Upper lobe of left lung (tissue), 6 donors: ENCODE results near the gene DEPDC5. TPM values are rescaled to one million over a fixed set of nuclear protein-coding genes. Genes with fewer than 3 reads are reported as not detected.
"Not testable (repeated sequence)": the region's sequence is repeated elsewhere in the genome, so short reads cannot be mapped to it uniquely, and the experiment has no call there.

Experiments
- ATAC-seq, 2 donors: fragments of 200-7000 bp; cut with Tn5 transposase; one replicate each; pipeline ENCODE4 v1.9.1; 2022; ENCODE audit warnings: mild to moderate bottlenecking in 2 of 2, moderate library complexity in 2 of 2; ENCODE audit not compliant: low FRiP score in 2 of 2
- DNase-seq, 2 donors: peaks; one replicate each; pipeline ENCODE4 v3.0.0-alpha.2; 2019 to 2020
- H3K27ac ChIP-seq, 4 donors: fragments of 200-600 bp; sonication (generic); one replicate each; pipeline ENCODE4 v1.5.1; 2016 to 2019
- H3K27me3 ChIP-seq, 4 donors: fragments of 200-600 bp; sonication (generic); one replicate each; pipeline ENCODE4 v1.5.1; 2017 to 2019
- H3K36me3 ChIP-seq, 4 donors: fragments of 200-600 bp; sonication (generic); one replicate each; pipeline ENCODE4 v1.5.1; 2016 to 2019
- H3K4me1 ChIP-seq, 4 donors: fragments of 200-600 bp; sonication (generic); one replicate each; pipeline ENCODE4 v1.5.1; 2018 to 2019
- H3K4me3 ChIP-seq, 4 donors: fragments of 200-600 bp; sonication (generic); one replicate each; pipeline ENCODE4 v1.5.1; 2017 to 2019; ENCODE audit warnings: mild to moderate bottlenecking in 2 of 4, moderate library complexity in 1 of 4
- H3K9me3 ChIP-seq, 4 donors: fragments of 200-600 bp; sonication (generic); one replicate each; pipeline ENCODE4 v1.5.1; 2018 to 2019
- CTCF ChIP-seq, 6 experiments: fragments of 450-650 bp in 4 of 6; fragments of 200-600 bp in 2 of 6; sonication (generic) in 2 of 6; IDR thresholded peaks; one replicate each; pipeline ENCODE4 v1.5.1; 2016 to 2019; ENCODE audit warnings: antibody characterized with exemption in 6 of 6
- EP300 ChIP-seq, 4 donors: sonication (generic); formaldehyde crosslinking; IDR thresholded peaks; one replicate each; pipeline ENCODE4 v1.5.1; 2017; ENCODE audit warnings: antibody characterized with exemption in 4 of 4, control low read depth in 2 of 4
- POLR2A ChIP-seq, 4 donors: fragments of 450-650 bp; IDR thresholded peaks; one replicate each; pipeline ENCODE4 v1.5.1; 2016 to 2017; ENCODE audit warnings: antibody characterized with exemption in 4 of 4, mild to moderate bottlenecking in 2 of 4
- POLR2AphosphoS5 ChIP-seq, 2 donors: sonication (generic); formaldehyde crosslinking; IDR thresholded peaks; one replicate each; pipeline ENCODE4 v1.5.1; 2017; ENCODE audit warnings: antibody characterized with exemption in 2 of 2
- WGBS, 2 donors: methylation state at CpG; one replicate each; pipeline ENCODE4 v1.1.5; 2017 to 2018; 5-methylcytosine and 5-hydroxymethylcytosine counted together
- total RNA-seq, 6 donors: library from RNA; depleted of rRNA in 4 of 6; stranded (reverse); fragments of >200 nt in 4 of 6; gene quantifications; one replicate each; pipeline versions ENCODE4 v1.1.0 to v1.2.1, GENCODE V29; 2016 to 2021
- donor health status: DM: no; HTN: no; CAD: no; lungs with moderate emphysema.
- donor health status: DM: no; HTN: yes; CAD: no; lungs with severe emphysema.

Gene DEPDC5
- total RNA-seq, 6 donors from 2014 or later, result 10.9 to 31.4 (median 24.4) TPM

GRCh38 chr22:31757265-31757664 is 3.4 kb downstream of the DEPDC5 start:
- H3K4me1 ChIP-seq, result peaks cover 15 to 27% (median 23%) of the 10 kb centered on the region in 4 donors
- H3K27me3 ChIP-seq, result no peaks in the 10 kb centered on the region
- H3K4me3 ChIP-seq, result no peak overlapping the region
- 50 to 67% methylated on average over 1 of the region's 1 CpG for WGBS, 2 donors
- ATAC-seq (no peak), DNase-seq (no peak)
- H3K36me3 ChIP-seq, result peaks cover 0 to 38% (median 9%) of the 10 kb centered on the region in 4 donors
- no peak overlapping the region for H3K27ac ChIP-seq
- TF ChIP-seq CTCF (IDR thresholded peaks at IDR 0.05) (no peak), POLR2A (IDR thresholded peaks at IDR 0.05) (no peak), POLR2AphosphoS5 (IDR thresholded peaks at IDR 0.05) (no peak), EP300 (IDR thresholded peaks at IDR 0.05) (no peak)
- H3K9me3 ChIP-seq, result no peaks in the 10 kb centered on the region

DNA sequence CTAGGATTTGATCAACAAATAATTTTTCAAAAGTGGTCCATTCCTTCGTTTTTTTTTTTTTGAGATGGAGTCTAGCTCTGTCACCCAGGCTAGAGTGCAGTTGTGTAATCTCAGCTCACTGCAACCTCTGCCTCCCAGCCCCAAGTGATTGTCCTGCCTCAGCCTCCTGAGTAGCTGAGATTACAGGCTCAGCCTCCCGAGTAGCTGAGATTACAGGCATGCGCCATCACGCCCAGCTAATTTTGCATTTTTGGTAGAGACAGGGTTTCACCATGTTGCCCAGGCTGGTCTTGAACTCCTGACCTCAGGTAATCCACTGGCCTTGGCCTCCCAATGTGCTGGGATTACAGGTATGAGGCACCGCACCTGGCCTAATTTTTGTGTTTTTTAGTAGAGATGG is 5.0 kb downstream of the DEPDC5 start:
- not testable (repeated sequence) for H3K27me3 ChIP-seq, DNase-seq, H3K4me3 ChIP-seq, ATAC-seq, H3K9me3 ChIP-seq, H3K27ac ChIP-seq
- Histone ChIP-seq H3K4me1 (peaks cover 7 to 15% (median 13%) of the 10 kb centered on the region in 4 donors), H3K36me3 (peaks cover 0 to 52% (median 12%) of the 10 kb centered on the region in 4 donors)
- WGBS, 2 donors, result 83 to 95% methylated on average over 5 of the region's 5 CpGs

- TF ChIP-seq POLR2AphosphoS5 (IDR thresholded peaks at IDR 0.05) (no peak), EP300 (IDR thresholded peaks at IDR 0.05) (no peak), POLR2A (IDR thresholded peaks at IDR 0.05) (no peak), CTCF (IDR thresholded peaks at IDR 0.05) (no peak)
- ATAC-seq, result no peak
- H3K27ac ChIP-seq, result no peak overlapping the region
- H3K9me3 ChIP-seq, result no peaks in the 10 kb centered on the region
- no peak for DNase-seq
- H3K27me3 ChIP-seq, result no peaks in the 10 kb centered on the region
- H3K4me3 ChIP-seq, result no peak overlapping the region
- no peaks in the 10 kb centered on the region for H3K4me1 ChIP-seq
- WGBS, 2 donors, result 92 to 97% methylated on average over 3 of the region's 3 CpGs
- peaks cover 17 to 94% (median 48%) of the 10 kb centered on the region in 4 donors for H3K36me3 ChIP-seq
Measured at GRCh38 chr22:31764785-31765184, 11.0 kb downstream of the DEPDC5 start.

GRCh38 chr22:31768422-31769059 is 14.7 kb downstream of the DEPDC5 start:
- no peak overlapping the region for H3K4me3 ChIP-seq
- peaks cover 17 to 96% (median 59%) of the 10 kb centered on the region in 4 donors for H3K36me3 ChIP-seq
- TF ChIP-seq EP300 (IDR thresholded peaks at IDR 0.05), result no peak
- TF ChIP-seq POLR2A (IDR thresholded peaks at IDR 0.05), result no peak
- TF ChIP-seq CTCF (IDR thresholded peaks at IDR 0.05), result no peak
- no peak for TF ChIP-seq POLR2AphosphoS5 (IDR thresholded peaks at IDR 0.05)
- H3K27ac ChIP-seq, result no peak overlapping the region
- 91 to 100% methylated on average over 4 of the region's 4 CpGs for WGBS, 2 donors
- H3K27me3 ChIP-seq, result no peaks in the 10 kb centered on the region
- no peaks in the 10 kb centered on the region for H3K9me3 ChIP-seq
- DNase-seq, result no peak
- no peaks in the 10 kb centered on the region for H3K4me1 ChIP-seq
- ATAC-seq, result no peak

DNA sequence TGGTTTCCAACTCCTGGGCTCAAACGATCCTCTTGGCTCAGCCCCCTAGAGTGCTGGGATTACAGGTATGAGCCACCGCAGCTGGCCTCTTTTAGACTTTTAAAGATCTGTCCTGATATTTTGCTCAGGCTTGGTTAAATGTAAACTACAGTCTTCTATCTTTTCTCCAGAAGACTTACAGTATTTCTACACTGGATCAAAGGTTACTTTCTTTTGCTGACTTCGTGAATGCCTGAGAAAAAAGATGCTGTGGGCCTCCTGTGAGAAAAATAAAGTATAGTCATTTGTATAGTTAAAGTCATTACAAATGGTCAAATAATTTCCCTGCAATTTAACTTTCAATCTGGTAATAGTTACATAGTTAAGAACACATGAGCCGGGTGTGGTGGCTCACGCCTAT is 19.6 kb downstream of the DEPDC5 start:
- no peaks in the 10 kb centered on the region for H3K4me1 ChIP-seq
- no peaks in the 10 kb centered on the region for H3K9me3 ChIP-seq
- no peak overlapping the region for H3K27ac ChIP-seq
- H3K27me3 ChIP-seq, result no peaks in the 10 kb centered on the region
- TF ChIP-seq EP300 (IDR thresholded peaks at IDR 0.05), result no peak
- TF ChIP-seq POLR2AphosphoS5 (IDR thresholded peaks at IDR 0.05), result no peak
- TF ChIP-seq POLR2A (IDR thresholded peaks at IDR 0.05), result no peak
- TF ChIP-seq CTCF (IDR thresholded peaks at IDR 0.05), result no peak
- DNase-seq (no peak), ATAC-seq (no peak)
- H3K4me3 ChIP-seq, result no peak overlapping the region
- H3K36me3 ChIP-seq, result peaks cover 0 to 79% (median 56%) of the 10 kb centered on the region in 4 donors
- 89 to 95% methylated on average over 5 of the region's 5 CpGs for WGBS, 2 donors
